SW480 (cell line): ENCODE results near the gene HDAC7.
A peak's percentile ranks its signal among the peaks of the same experiment; 100 is the strongest.

ENCODE experiments used
- DNase-seq: peaks from one replicate; pipeline ENCODE4 v3.0.0-alpha.2; 2016; ENCODE audit warnings: low spot score

The HDAC7 gene

GRCh38 chr12:47746073-47746472 lies 73.6 kb downstream of the HDAC7 start:
- DNase-seq, result no peak

- no peak for DNase-seq
These were observed 74.1 kb downstream of the HDAC7 start for GRCh38 chr12:47745485-47746041.

- peak; percentile 80 for DNase-seq
These were observed 74.8 kb downstream of the HDAC7 start for GRCh38 chr12:47744778-47745436.

- DNase-seq, result peak; percentile 85
These were observed 75.6 kb downstream of the HDAC7 start for GRCh38 chr12:47744005-47744651.

- DNase-seq, result no peak
These were observed 76.3 kb downstream of the HDAC7 start for GRCh38 chr12:47743311-47743860.

- DNase-seq, result peak; percentile 49
These were observed 77.4 kb downstream of the HDAC7 start for GRCh38 chr12:47742253-47742825.

GRCh38 chr12:47741340-47741703 lies 78.4 kb downstream of the HDAC7 start:
- peak; percentile 93 for DNase-seq

GRCh38 chr12:47740606-47741339 lies 78.9 kb downstream of the HDAC7 start:
- peak; percentile 74 for DNase-seq

GRCh38 chr12:47739979-47740378 lies 79.7 kb downstream of the HDAC7 start:
- no peak for DNase-seq

- no peak for DNase-seq
These were observed 80.4 kb downstream of the HDAC7 start for GRCh38 chr12:47739297-47739696.

GRCh38 chr12:47737936-47738594 lies 81.6 kb downstream of the HDAC7 start:
- DNase-seq, result no peak

GRCh38 chr12:47736877-47737676 lies 82.6 kb downstream of the HDAC7 start:
- DNase-seq, result no peak

- DNase-seq, result no peak
These were observed 83.5 kb downstream of the HDAC7 start for GRCh38 chr12:47736216-47736615.

GRCh38 chr12:47735649-47736048 lies 84.1 kb downstream of the HDAC7 start:
- no peak for DNase-seq

- no peak for DNase-seq
These were observed 84.8 kb downstream of the HDAC7 start for GRCh38 chr12:47734725-47735480.

GRCh38 chr12:47733142-47733541 lies 86.6 kb downstream of the HDAC7 start:
- no peak for DNase-seq
